AG20443 (cell line): ENCODE results near the gene BAMBI.
"Not testable (repeated sequence)": the region's sequence is repeated elsewhere in the genome, so short reads cannot be mapped to it uniquely, and the experiment has no call there.

ENCODE experiments used
- DNase-seq: peaks from one replicate; pipeline ENCODE4 v3.0.0; 2012; ENCODE audit warnings: low spot score, mixed read lengths

Gene BAMBI

GRCh38 chr10:28676968-28677887, at the start of gene BAMBI:
BAMBI (plus strand) TSS chr10:28677521; CDS start chr10:28677898, 377 bp downstream.
- peak; percentile 97 for DNase-seq

GRCh38 chr10:28628184-28628893, 49.0 kb upstream of the BAMBI start:
- DNase-seq, result peak; percentile 92

- DNase-seq, result no peak
Observed at GRCh38 chr10:28631896-28632583, 45.3 kb upstream of the BAMBI start.

GRCh38 chr10:28632584-28632945, 44.8 kb upstream of the BAMBI start:
- DNase-seq, result no peak

GRCh38 chr10:28633750-28634149, 43.6 kb upstream of the BAMBI start:
- DNase-seq, result no peak

- no peak for DNase-seq
Observed at GRCh38 chr10:28637346-28637745, 40.0 kb upstream of the BAMBI start.

GRCh38 chr10:28638392-28638791, 38.9 kb upstream of the BAMBI start:
- no peak for DNase-seq

GRCh38 chr10:28640551-28640950, 36.8 kb upstream of the BAMBI start:
- no peak for DNase-seq

- no peak for DNase-seq
Observed at GRCh38 chr10:28644647-28645046, 32.7 kb upstream of the BAMBI start.

GRCh38 chr10:28652106-28652505, 25.2 kb upstream of the BAMBI start:
- no peak for DNase-seq

GRCh38 chr10:28652703-28653102, 24.6 kb upstream of the BAMBI start:
- DNase-seq, result no peak

GRCh38 chr10:28658824-28659223, 18.5 kb upstream of the BAMBI start:
- DNase-seq, result not testable (repeated sequence)

- DNase-seq, result peak; percentile 93
Observed at GRCh38 chr10:28661035-28661434, 16.3 kb upstream of the BAMBI start.

GRCh38 chr10:28663576-28664368, 13.5 kb upstream of the BAMBI start:
- DNase-seq, result peak; percentile 86

GRCh38 chr10:28664369-28664740, 13.0 kb upstream of the BAMBI start:
- no peak for DNase-seq

- no peak for DNase-seq
Observed at GRCh38 chr10:28666751-28667467, 10.4 kb upstream of the BAMBI start.

- peak; percentile 78 for DNase-seq
Observed at GRCh38 chr10:28668363-28669226, 8.7 kb upstream of the BAMBI start.

- DNase-seq, result no peak
Observed at GRCh38 chr10:28669227-28670173, 7.8 kb upstream of the BAMBI start.

GRCh38 chr10:28674782-28675181, 2.5 kb upstream of the BAMBI start:
- DNase-seq, result no peak
